ENCODE results near the gene PPP1R3D. TPM values are rescaled to one million over a fixed set of nuclear protein-coding genes. Genes with fewer than 3 reads are reported as not detected.

PPP1R3D gene
- total RNA-seq, 1 donor from 2014 or later, result 5.8 TPM

DNA sequence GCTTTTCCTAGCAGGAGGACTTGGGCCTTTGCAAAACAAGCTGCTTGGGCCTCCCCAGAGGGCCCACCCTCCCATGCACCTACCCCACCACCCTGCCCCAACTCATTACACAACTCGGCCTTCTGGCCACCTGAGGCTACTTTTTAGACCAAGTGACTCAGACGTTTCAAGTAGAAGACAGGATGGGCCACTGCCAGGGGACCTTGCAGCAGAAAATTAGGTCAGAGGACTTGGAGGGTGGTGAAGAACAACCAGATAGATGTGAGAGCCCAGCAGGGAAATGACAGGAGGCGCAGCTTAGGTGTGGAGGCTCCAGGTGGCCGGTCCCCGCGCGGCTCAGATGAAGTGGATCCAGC, 1.4 kb downstream of the PPP1R3D start:
- H3K36me3 ChIP-seq (ENCODE audit: insufficient read depth, low read length), result peaks cover 6% of the 10 kb centered on the region
- peaks cover 18% of the 10 kb centered on the region for H3K4me1 ChIP-seq (ENCODE audit: insufficient read depth, low read length)
- no peak overlapping the region for H3K4me3 ChIP-seq (ENCODE audit: insufficient read depth, low read depth, low read length)
- TF ChIP-seq EZH2 (IDR thresholded peaks at IDR 0.05; ENCODE audit: insufficient read depth, low read length), result no peak
- no peak for TF ChIP-seq CTCF (IDR thresholded peaks at IDR 0.05; ENCODE audit: insufficient read depth, low read depth, low read length)
- no peak overlapping the region for H2AFZ ChIP-seq (ENCODE audit: low read depth, low read length)
- H3K4me2 ChIP-seq (ENCODE audit: low read length), result peak overlapping the region; percentile 95
- peaks cover 24% of the 10 kb centered on the region for H3K4me1 Mint-ChIP-seq (ENCODE audit: low read depth, unreplicated experiment)
- peak overlapping the region; percentile 60 for H3K27ac Mint-ChIP-seq (ENCODE audit: unreplicated experiment)
- no peaks in the 10 kb centered on the region for H3K27me3 ChIP-seq (ENCODE audit: insufficient read depth, low read length)
- H3K9me3 ChIP-seq (ENCODE audit: insufficient read depth, low read depth, low read length), result no peaks in the 10 kb centered on the region
- H3K27me3 Mint-ChIP-seq (ENCODE audit: low read depth, unreplicated experiment), result no peaks in the 10 kb centered on the region
- H3K27ac ChIP-seq (ENCODE audit: low read depth, low read length), result no peak overlapping the region
- H4K20me1 ChIP-seq (ENCODE audit: insufficient read depth, low read length), result peaks cover 14% of the 10 kb centered on the region
- no peaks in the 10 kb centered on the region for H3K9me3 Mint-ChIP-seq (ENCODE audit: unreplicated experiment)
- peak overlapping the region; percentile 81 for H3K4me3 Mint-ChIP-seq (ENCODE audit: unreplicated experiment)
- H3K36me3 Mint-ChIP-seq (ENCODE audit: low read depth, unreplicated experiment), result no peaks in the 10 kb centered on the region
- DNase-seq (ENCODE audit: low read depth), result no peak
- H3K79me2 ChIP-seq (ENCODE audit: insufficient read depth, low read length), result peaks cover 19% of the 10 kb centered on the region
- no peak for FAIRE-seq
- H3K9ac ChIP-seq (ENCODE audit: low read length), result no peak overlapping the region

- Mint-ChIP-seq H3K4me1 (ENCODE audit: low read depth, unreplicated experiment) (peaks cover 24% of the 10 kb centered on the region), H3K4me3 (ENCODE audit: unreplicated experiment) (peak overlapping the region; percentile 81), H3K27ac (ENCODE audit: unreplicated experiment) (peak overlapping the region; percentile 60), H3K36me3 (ENCODE audit: low read depth, unreplicated experiment) (no peaks in the 10 kb centered on the region), H3K9me3 (ENCODE audit: unreplicated experiment) (no peaks in the 10 kb centered on the region), H3K27me3 (ENCODE audit: low read depth, unreplicated experiment) (no peaks in the 10 kb centered on the region)
- Histone ChIP-seq H2AFZ (ENCODE audit: low read depth, low read length) (no peak overlapping the region), H4K20me1 (ENCODE audit: insufficient read depth, low read length) (peaks cover 14% of the 10 kb centered on the region), H3K27me3 (ENCODE audit: insufficient read depth, low read length) (no peaks in the 10 kb centered on the region), H3K4me1 (ENCODE audit: insufficient read depth, low read length) (peaks cover 18% of the 10 kb centered on the region), H3K36me3 (ENCODE audit: insufficient read depth, low read length) (peaks cover 6% of the 10 kb centered on the region), H3K79me2 (ENCODE audit: insufficient read depth, low read length) (peaks cover 19% of the 10 kb centered on the region), H3K9ac (ENCODE audit: low read length) (no peak overlapping the region), H3K9me3 (ENCODE audit: insufficient read depth, low read depth, low read length) (no peaks in the 10 kb centered on the region), H3K4me3 (ENCODE audit: insufficient read depth, low read depth, low read length) (no peak overlapping the region), H3K4me2 (ENCODE audit: low read length) (peak overlapping the region; percentile 95), H3K27ac (ENCODE audit: low read depth, low read length) (no peak overlapping the region)
- FAIRE-seq (peak; percentile 92), DNase-seq (ENCODE audit: low read depth) (peak; percentile 35)
- TF ChIP-seq EZH2 (IDR thresholded peaks at IDR 0.05; ENCODE audit: insufficient read depth, low read length) (no peak), CTCF (IDR thresholded peaks at IDR 0.05; ENCODE audit: insufficient read depth, low read depth, low read length) (no peak)
These were observed 1.9 kb downstream of the PPP1R3D start for GRCh38 chr20:59938221-59938620.

DNA sequence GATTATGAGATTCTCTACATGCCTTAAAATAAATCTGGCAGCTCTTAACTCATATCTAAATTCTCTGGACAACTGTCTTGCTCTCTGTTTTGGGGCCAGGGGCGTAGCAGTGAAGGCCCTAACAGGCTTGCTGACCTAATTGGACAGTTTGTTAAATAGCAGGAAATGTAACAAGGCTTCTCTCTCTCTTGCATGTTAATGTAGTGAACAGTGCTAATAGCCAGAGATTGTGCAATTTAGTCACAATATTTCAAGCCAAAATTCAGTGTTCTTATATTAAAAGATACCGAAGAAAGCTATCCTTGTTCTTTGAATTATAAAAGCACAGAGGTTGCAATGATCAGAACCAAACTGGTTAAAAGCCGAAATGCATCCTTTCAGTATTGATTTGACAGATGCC, 3.0 kb downstream of the PPP1R3D start:
- no peaks in the 10 kb centered on the region for H3K27me3 ChIP-seq (ENCODE audit: insufficient read depth, low read length)
- peaks cover 18% of the 10 kb centered on the region for H3K4me1 ChIP-seq (ENCODE audit: insufficient read depth, low read length)
- H3K4me3 ChIP-seq (ENCODE audit: insufficient read depth, low read depth, low read length), result no peak overlapping the region
- TF ChIP-seq CTCF (IDR thresholded peaks at IDR 0.05; ENCODE audit: insufficient read depth, low read depth, low read length), result no peak
- TF ChIP-seq EZH2 (IDR thresholded peaks at IDR 0.05; ENCODE audit: insufficient read depth, low read length), result no peak
- Mint-ChIP-seq H3K9me3 (ENCODE audit: unreplicated experiment) (no peaks in the 10 kb centered on the region), H3K27ac (ENCODE audit: unreplicated experiment) (no peak overlapping the region), H3K27me3 (ENCODE audit: low read depth, unreplicated experiment) (no peaks in the 10 kb centered on the region), H3K36me3 (ENCODE audit: low read depth, unreplicated experiment) (no peaks in the 10 kb centered on the region), H3K4me3 (ENCODE audit: unreplicated experiment) (peak overlapping the region; percentile 6), H3K4me1 (ENCODE audit: low read depth, unreplicated experiment) (peaks cover 24% of the 10 kb centered on the region)
- no peak overlapping the region for H3K9ac ChIP-seq (ENCODE audit: low read length)
- H4K20me1 ChIP-seq (ENCODE audit: insufficient read depth, low read length), result peaks cover 14% of the 10 kb centered on the region
- no peak overlapping the region for H3K27ac ChIP-seq (ENCODE audit: low read depth, low read length)
- no peaks in the 10 kb centered on the region for H3K9me3 ChIP-seq (ENCODE audit: insufficient read depth, low read depth, low read length)
- FAIRE-seq, result no peak
- H3K36me3 ChIP-seq (ENCODE audit: insufficient read depth, low read length), result no peaks in the 10 kb centered on the region
- DNase-seq (ENCODE audit: low read depth), result no peak
- no peak overlapping the region for H2AFZ ChIP-seq (ENCODE audit: low read depth, low read length)
- peak overlapping the region; percentile 6 for H3K4me2 ChIP-seq (ENCODE audit: low read length)
- H3K79me2 ChIP-seq (ENCODE audit: insufficient read depth, low read length), result peaks cover 19% of the 10 kb centered on the region

All from astrocyte (in vitro differentiated cells and primary cell).